NCI-H1436 treated with DMSO at 0.1 percent for 48 hours (cell line): ENCODE measurements around the gene MAB21L4.

Experiments
- DNase-seq: peaks from one replicate; lab custom pipeline; 2025; lab: John Stamatoyannopoulos, UW

MAB21L4 gene

GRCh38 chr2:240895656-240896388 is at the start of gene MAB21L4:
MAB21L4 (minus strand) TSS chr2:240896156; CDS start chr2:240895997, 159 bp downstream.
- no peak for DNase-seq

GRCh38 chr2:240936106-240936505 is 40.1 kb upstream of the MAB21L4 start:
- no peak for DNase-seq

GRCh38 chr2:240935103-240935876 is 39.3 kb upstream of the MAB21L4 start:
- no peak for DNase-seq

GRCh38 chr2:240934701-240935102 is 38.7 kb upstream of the MAB21L4 start:
- no peak for DNase-seq

- DNase-seq, result no peak
Observed at GRCh38 chr2:240933966-240934700, 38.2 kb upstream of the MAB21L4 start.

GRCh38 chr2:240933048-240933965 is 37.4 kb upstream of the MAB21L4 start:
- DNase-seq, result no peak

GRCh38 chr2:240932724-240933047 is 36.7 kb upstream of the MAB21L4 start:
- DNase-seq, result no peak

GRCh38 chr2:240932001-240932723 is 36.2 kb upstream of the MAB21L4 start:
- DNase-seq, result no peak

GRCh38 chr2:240931319-240931949 is 35.5 kb upstream of the MAB21L4 start:
- DNase-seq, result no peak

GRCh38 chr2:240930631-240931318 is 34.8 kb upstream of the MAB21L4 start:
- DNase-seq, result no peak

- DNase-seq, result no peak
Observed at GRCh38 chr2:240930096-240930630, 34.2 kb upstream of the MAB21L4 start.

GRCh38 chr2:240929364-240930095 is 33.6 kb upstream of the MAB21L4 start:
- no peak for DNase-seq

GRCh38 chr2:240928476-240929363 is 32.8 kb upstream of the MAB21L4 start:
- DNase-seq, result no peak

- no peak for DNase-seq
Observed at GRCh38 chr2:240927390-240927781, 31.4 kb upstream of the MAB21L4 start.

GRCh38 chr2:240926516-240927389 is 30.8 kb upstream of the MAB21L4 start:
- DNase-seq, result no peak

GRCh38 chr2:240925568-240926515 is 29.9 kb upstream of the MAB21L4 start:
- DNase-seq, result no peak
